Measurements from ENCODE around the gene PCBP4.

GRCh38 chr3:51999846-52000245 is 32.6 kb upstream of the PCBP4 start:
- TF ChIP-seq POLR2A (IDR thresholded peaks at IDR 0.05) (no peak), CTCF (IDR thresholded peaks at IDR 0.05 in 4 of 5, conservative IDR thresholded peaks at IDR 0.05 in 1 of 5) (no peak)

All from gastrocnemius medialis (tissue), 4 donors.